GM21447 (cell line): ENCODE data around the gene BTBD9.

Experiments used
- ATAC-seq: cut with Tn5 transposase; IDR thresholded peaks from one replicate; pipeline ENCODE4 v1.9.1; 2021; ENCODE audit not compliant: unreplicated experiment

The BTBD9 gene

DNA sequence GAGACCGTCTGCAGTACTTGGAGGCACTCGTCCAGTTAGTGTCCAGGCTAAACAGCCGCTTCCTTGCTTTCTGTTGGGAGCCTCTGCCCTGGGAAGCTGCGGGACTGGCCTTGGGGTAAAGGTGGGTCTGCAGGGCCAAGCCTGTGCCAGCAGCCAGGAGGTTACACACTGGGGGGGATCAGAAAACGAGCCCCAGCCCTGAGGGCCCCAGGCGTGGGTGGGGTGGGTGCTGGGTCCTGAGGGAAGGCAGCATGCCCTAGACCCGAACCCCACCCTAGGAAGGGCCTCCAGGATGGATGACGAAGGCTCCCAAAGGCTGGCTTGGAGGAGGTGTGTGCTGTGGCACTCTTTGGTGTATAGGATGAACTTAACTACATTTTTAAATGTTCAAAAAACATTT, 485.0 kb downstream of the BTBD9 start:
- no peak for ATAC-seq

DNA sequence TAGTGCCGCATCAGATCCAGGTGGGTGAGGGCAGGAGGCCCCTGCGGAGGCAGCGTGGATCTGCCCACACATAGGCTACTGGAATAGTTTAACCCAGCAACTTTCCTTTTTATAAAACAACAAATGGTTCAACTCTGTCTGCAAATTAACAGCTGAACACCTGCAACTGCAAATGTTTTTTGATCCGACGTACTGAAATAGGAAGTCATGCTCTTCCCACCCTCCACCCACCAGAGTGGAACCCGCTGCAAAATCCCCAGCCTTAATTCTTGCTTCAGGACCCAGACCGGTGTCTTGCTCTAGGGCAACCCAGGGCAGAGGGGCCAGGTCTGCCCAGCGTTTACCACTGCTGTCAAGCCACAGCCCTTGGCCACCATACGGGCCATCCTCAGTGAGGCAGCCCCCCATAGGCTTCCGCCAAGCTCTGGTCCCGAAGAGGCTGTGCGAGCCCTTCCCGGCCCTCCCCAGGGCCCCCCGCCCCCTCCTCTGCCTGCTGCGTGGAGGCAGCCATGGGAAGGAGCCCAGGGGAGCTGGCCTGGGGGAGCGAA, 485.9 kb downstream of the BTBD9 start:
- ATAC-seq: no peak

DNA sequence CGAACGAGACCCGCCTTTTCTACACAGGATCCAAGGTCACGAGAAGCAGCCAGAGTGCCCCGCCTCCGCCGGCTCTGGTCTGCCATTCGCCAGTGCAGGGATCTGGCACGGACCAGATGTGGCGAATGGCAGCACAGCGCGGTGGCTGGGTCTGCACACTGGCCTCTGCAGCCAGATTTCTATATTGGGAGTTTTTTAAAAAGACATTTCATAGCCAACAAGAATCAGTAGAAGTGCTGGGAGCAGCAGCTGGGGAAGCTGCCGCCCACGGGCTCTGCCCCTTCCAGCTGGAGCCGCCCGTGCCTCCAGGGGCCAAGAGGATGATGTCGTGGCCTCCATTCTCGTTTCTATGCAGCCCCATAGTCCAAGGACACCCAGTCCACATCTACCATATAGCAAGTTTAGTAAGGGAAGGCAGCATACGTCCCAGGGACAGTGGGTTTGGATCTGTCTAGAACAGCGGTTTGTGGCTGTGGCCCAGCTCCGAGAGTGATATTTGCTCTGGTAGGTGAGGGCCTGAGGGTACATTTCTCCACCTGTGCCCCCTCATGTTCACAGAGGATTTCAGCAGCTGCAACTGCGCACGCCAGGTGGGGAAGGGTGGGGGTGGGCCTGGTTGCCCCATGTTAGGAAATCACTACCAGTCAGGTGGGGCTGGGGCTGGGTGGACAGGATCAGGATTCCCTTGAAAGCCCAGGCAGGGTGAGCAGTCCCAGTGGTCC, 486.5 kb downstream of the BTBD9 start:
- ATAC-seq: no peak

DNA sequence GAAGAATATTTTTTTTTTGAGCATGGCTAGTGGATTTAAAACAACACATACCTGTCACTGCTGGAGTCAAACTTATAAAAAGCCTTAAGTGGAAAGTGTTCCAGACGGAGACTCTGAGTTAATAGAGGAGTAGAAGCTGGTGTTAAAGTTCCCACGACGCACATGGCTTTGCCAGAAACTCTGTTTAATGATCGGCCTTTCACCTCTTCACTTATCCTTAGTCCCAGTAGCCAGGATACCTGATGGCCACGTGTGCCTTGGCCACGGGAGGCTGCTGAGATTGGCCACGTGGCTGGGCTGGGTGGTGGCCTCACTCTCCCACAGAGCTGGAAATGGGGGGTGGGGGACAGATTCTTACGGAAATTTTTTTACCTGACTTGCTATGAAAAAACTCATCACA, 487.1 kb downstream of the BTBD9 start:
- no peak for ATAC-seq

DNA sequence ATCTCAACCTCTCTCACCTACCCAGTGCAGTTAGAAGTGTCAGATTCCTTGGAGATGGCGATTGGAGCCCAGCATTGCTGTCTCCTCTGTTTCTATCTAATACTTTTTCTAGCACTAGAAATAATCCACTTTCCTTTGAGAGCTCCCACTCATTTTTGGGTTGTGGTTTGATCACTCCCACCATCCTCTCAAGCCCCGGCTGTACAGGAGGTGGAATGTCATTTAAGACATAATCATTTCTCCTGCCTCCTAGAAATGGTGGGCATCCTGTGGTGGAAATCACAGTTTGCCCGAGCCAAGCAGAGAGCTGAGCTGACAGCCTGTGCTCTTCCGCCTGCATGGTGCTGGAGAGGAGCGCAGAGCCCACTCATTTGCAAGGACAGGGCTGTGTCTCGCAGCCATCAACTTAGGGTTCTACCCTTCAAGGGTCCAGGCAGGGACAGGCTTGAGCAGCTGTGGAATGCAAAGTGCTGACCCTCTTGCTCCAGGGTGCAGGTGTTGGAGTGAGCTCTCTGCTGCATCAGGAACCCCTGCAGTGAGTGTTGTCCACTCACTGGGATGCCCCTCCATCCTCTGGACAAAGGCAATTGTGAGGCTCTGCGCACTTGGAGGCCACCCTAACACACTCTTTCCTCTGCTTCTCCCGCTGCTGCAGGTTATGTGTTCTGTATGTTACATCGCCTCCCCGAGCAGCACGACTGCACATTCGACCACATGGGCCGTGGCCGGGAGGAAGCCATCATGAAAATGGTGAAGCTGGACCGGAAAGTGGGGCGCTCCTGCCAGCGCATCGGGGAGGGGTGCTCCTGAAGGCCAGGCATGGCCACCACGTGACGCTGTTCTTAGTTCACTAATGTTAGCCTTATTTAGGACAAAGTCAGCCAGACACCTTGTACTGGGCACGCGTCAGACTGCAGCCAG, 487.9 kb downstream of the BTBD9 start:
- no peak for ATAC-seq

DNA sequence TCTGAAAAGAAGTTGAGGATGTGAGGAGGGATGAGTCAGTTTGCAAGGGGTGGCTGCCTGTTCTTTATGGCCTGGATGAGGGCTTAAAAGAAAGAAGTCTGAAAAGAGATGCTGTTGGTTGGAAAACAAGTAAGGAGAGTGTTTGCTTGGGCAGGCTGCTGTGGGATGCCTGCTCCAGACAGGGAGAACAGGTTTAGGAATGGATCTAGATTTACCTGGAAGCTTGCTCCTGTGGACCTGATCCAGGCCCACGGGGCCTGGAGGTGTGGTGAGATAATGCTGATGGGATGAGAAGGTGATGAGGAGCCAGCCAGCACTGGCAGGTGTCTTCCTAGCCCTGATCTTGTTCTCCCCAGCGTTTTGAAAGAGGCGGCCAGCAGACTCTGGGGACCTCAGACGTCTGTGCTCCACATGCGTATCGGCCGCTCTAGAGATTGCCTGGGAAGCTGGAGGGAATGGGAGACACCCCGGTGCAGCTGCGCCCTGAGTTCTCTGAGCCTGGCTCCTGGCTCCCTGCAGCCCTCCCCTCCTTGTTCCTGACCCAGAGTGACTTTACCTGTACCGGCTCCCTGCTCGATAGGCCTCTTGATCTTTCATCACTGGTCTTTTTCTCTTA, 488.9 kb downstream of the BTBD9 start:
- no peak for ATAC-seq

DNA sequence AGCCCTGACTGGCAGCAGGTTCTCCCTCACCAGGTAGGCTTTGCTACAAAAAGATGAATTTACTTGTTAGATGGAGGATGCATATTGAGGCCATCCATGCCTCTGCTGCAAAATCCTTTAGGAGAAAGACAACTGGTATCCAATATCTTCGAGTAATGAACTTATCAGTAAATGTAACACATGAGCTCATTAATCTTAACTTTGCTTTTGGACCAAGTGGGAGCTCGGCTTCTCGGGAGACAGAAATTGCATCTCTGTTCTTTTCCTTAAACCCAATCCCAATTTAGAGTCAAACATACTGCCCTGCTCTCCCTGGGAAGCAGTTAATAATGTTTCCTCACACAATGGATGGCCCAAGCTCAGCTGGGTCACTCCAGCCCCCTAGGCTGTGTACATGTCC, 489.7 kb downstream of the BTBD9 start:
- ATAC-seq: no peak

DNA sequence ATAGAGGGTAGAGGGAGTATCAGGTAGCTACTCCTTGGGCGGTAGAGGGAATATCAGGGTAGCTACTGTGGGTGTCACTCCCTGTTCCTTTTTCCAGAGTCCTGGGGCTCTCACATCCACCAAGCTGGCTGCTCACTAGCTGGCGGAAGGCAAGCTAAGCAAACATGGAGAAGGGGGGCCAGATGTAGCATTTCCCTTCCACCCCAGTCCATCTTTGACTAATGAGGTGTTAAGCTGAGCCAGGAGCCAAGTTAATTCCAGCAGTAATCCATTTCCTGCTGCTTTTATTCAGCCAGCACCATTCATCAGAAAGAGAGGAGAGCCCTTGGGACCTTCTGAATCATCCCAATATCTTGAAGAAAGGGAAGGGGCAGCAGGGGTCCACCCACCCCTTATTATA, 490.2 kb downstream of the BTBD9 start:
- ATAC-seq: no peak

DNA sequence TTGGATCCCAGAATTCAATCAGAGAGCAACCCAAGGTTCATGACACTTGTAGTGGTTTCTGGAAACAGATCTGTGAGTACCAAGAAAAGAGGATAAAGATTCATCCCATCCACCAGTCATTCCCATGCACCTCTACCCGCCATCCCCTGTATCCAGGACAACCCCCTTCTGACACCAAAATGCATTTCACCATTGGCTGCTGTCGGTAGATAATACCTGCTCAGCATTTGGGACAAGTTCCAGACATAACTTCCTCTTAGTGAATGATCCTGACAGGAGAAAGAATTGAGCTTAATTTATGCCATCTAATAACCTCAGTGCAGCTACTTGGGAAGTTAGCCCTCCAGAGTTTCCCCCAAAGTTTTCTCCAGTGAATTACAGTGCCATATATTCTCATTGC, 491.1 kb downstream of the BTBD9 start:
- no peak for ATAC-seq

DNA sequence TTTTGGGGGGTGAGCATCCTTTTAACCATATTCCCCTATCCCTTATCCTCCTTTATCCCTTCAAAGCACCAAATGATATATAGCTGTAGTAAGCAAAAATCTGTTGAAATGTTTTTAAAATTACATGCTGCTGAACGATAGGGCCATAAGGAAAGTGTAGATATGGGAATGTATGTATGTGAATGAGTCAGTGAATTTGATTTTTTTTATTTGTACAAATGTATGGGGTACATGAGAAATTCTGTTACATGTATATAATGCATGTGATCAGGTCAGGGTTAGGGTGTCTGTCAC, 493.0 kb downstream of the BTBD9 start:
- ATAC-seq: no peak

DNA sequence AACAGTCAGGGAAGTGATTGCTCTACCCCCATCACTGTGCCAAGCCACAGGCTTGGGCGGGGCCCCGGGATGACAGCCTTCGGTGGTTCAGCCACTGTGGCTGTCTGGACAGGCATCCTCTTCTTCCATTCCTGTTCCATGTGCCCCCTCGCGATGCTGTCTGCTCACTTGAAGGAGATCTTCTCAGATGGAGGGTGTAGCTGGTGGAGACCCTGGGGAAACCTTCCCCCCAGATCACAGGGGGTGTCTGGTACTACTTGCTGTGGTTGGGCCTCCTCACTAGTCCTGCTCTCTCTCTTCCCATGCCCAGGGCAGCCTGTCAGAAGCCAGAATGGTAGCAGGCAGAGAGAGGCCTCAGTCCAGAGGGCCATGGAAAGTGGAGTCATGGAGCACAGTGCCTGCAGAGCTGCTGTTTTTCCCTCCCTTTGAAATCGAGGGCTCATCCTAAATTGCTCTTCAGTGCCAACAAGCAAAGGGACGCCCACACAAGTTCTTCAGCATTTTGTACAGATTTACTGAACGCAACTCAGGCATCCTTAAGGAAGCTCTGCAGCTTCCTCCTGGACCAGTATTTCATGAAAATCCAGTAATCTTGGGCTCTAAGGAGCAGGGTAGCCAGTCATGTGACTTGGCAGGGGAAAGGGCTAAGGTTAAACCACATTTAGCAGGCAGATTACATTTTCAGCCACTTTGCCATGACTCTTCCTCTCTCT, 493.6 kb downstream of the BTBD9 start:
- no peak for ATAC-seq

DNA sequence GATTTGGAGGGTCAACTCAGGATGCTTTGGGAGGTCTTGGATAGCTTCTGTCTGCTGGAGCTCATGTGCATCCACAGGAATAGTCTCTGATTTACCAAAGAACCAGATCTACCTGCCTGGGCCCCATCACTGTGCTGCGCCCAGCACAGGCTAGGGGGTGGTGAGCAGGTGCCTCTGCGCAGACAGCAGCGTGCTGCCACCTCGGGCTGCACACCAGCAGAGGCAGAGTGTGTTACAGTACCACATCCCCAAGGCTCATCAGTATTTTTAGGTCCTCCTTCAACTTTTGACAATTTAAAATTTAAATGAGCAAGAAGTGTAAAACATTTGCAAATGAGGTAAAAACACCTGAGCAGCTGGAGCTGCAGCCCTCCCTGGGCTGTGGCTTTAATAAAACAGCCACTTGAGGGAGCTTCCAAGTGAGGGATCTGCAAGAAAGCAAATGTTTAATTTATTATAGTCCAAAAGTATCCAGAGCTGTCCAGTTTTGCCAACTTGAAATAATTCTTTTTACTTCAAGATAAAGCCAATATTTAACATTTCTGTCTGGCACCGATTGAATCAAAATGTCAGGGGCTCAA, 495.3 kb downstream of the BTBD9 start:
- no peak for ATAC-seq

DNA sequence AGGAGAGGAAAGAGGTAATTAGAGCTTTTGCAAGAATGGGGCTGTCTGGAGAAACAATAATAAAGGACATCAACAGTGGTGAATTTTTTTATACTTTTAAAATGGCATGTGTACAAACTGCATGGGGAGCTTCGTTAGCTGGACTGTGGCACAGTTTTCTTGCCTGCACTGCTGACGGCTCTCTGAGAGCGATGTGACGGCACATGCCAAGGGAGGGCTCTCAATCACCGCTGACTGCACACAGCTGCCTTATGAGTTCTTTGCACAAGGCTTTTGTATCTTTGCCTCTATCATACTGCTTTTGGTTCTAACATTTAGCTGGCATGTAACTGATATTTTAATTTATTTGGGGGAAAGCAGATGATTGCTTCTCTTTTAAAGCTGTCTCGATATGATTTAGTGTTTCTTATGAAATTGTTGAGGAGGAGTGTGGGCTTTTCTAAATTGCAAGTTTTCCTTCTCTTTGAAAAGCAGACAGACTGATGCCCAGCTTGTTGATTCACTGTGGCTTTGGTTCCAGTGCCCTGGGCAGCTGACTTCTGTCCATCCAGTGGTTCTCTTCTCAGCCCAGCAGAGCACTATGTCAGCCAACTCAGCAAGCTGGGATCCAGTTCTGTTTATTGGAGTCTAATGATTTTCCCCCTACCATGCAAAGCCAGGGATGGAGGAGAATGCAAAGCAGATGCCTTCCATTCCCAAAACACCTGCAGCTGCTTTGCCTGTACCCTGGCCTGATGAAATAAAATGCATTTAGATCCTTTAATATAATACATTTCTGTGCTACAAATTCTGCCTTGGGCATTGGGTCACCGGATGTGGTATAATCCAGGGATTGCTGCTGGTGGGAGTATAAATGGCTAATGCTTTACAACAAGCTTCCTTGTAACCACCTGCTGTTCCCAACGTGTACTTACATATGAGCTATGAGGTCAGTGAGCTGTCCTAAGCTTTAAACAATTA, 496.3 kb downstream of the BTBD9 start:
- ATAC-seq: no peak

DNA sequence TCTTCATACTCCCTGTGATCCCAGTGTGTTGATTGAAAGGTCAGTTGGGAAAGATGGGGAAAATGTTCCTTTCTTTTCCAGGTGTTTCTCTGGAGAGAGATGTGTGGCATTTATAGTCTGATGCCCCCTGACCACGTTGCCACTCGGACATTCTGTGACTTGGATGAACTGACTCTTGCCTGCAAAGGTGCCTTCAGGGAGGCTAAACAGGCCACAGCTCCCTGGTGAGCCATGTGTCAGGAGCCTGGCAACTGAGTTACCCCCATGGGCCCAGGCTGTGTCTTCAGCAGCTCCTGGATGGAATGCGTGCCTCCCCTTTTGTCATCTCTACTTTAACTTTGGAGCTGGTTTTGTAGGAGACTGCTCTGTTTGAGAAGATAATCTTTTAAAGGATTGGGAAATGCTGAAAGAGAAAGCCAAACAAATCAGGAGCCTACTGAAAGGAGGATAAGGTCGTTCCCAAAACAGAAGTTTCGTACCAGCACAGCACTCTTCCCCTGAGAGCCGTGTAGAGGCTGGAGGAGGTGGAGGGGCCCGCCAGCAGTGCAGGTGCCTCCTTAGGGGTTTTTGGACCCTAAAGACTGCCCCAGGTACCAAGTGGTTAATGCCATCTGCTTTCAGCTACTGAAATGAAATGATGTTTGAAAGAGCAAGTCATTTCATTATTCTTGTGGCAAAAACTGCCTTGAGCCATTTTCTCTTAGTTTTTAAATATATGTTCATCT, 497.4 kb downstream of the BTBD9 start:
- no peak for ATAC-seq

DNA sequence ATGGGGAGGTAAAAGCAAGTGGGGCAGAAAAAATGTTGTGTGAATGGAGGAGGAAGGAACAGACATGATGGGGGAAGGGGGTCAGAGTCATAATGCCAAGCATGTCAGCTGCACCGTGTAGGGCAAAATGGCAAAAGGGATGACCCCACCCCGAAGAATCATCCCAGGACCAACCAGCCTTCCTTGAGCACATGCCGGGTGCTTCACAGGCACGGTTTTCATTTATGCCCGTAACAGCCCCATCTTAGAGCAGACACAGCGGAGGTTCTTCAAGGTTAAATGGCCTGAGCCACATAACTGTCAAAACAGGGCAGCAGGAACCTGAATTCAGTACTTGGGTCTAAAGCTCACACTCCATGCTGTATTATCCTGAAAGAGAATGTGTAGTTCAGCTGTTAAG, 498.0 kb downstream of the BTBD9 start:
- no peak for ATAC-seq

DNA sequence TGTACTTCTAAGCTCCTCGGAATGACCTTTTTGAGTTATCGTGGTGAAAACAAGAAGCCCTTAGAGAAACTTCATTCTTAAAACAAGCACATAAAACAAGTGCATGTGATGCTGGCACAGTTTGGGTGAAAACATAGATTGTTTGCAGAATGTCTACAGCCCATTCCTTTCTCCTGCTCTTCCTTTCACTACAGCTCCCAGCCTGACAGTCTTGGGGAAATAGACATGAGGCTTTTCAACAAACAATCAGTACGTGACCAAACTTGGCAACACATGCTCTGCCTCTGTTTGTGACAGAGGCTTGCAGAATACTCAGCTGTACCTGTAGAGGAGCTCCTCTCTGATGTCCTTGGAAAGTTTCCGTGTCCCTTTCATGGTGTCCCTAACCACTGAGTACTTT, 498.6 kb downstream of the BTBD9 start:
- ATAC-seq: no peak

DNA sequence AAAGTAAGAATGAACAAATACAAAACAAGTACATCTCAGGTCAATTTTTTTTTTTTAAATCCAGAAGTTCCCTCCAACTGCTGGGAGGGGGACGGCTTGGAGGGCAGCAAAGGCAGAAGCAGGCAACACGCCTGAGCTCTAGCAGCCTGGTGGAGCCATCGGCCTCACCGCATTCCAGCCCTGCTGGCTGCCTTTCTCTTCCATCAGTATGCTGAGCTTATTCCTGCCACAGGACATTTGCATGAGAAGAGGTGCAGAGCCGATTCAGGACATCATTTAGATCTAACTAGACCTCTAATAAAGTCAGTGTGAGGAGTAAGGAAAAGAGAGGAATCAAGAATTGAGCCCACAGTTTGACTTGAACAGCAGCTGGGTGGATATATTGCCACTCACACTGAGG, 501.4 kb downstream of the BTBD9 start:
- ATAC-seq: no peak

DNA sequence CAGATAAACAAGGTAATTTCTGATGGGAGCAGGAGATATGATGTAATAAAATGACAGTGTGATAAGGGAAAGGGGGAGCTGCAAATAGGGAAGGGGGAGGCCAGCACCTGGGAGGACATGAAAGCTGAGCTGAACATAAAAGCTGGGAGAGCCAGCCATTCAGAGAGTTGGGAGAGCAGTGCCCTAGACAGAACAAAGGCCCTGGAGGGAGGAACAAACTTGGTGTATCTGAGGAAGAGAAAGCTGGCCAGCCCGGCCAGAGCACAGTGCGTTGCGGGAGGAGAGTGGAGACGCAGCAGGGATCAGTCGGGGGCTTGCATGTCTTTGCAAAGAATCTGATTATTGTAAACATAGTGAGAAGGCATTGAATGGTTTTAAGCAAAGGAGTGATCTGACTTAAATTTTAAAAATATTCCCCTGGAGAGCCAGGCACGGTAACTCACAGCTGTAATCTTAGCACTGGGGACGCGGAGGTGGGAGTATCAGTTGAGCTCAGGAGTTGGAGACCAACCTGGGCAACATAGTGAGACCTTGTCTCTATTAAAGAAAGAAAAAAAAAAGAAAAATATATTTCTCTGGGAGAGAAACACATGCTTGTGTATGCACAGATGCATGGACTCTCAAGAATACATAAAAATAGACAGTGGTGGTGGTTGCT, 502.0 kb downstream of the BTBD9 start:
- ATAC-seq: no peak

DNA sequence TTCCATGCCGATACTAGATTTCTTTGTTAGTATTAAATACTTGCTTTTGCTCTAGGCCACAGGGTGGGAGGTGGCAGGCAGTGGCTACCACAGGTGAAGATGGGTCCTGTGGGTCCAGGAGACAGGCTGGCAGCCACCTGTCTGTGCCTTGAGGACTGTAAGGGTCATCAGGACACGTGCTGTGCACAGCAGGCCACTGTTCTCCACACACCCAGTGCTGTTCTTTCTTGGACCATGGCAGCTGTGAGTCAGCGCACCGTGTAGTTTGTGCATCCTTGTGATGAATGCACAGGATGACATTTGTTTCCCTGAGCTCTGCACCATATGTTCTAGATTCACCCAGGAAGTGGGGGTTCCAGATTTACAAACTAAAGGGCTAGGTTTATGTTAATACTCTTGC, 503.2 kb downstream of the BTBD9 start:
- ATAC-seq: no peak
